CD14-positive monocyte (primary cell): Measurements from ENCODE around the gene EMC8. TPM values are rescaled to one million over a fixed set of nuclear protein-coding genes. Genes with fewer than 3 reads are reported as not detected.

Experiments
- DNase-seq, 3 donors: peaks; one replicate each; pipeline ENCODE4 v3.0.0-alpha.2; 2011 to 2022
- H2AFZ ChIP-seq: 2 replicates; pipeline ENCODE4 v1.6.0; 2012; ENCODE audit warnings: mild to moderate bottlenecking, low read depth, low read length, inconsistent platforms; ENCODE audit not compliant: insufficient read depth, poor library complexity, severe bottlenecking
- H3K27ac ChIP-seq, 2 donors: 1 replicate in 1 of 2; 2 replicates in 1 of 2; pipeline ENCODE4 v1.5.1; 2012 to 2013; ENCODE audit warnings: low read length in 2 of 2, control low read depth in 1 of 2, inconsistent platforms in 1 of 2, low read depth in 1 of 2, mild to moderate bottlenecking in 1 of 2
- H3K27me3 ChIP-seq, 2 donors: one replicate each; pipeline versions ENCODE4 v1.6.0 to v1.6.1; 2011 to 2013; ENCODE audit warnings: low read length in 2 of 2; ENCODE audit not compliant: control insufficient read depth in 2 of 2, insufficient read depth in 2 of 2
- H3K36me3 ChIP-seq, 2 donors: replicated peaks in 1 of 2; 1 replicate in 1 of 2; 2 replicates in 1 of 2; pipeline versions ENCODE4 v1.5.1 to v1.6.1; 2012 to 2013; ENCODE audit warnings: low read length in 2 of 2, control low read depth in 1 of 2, inconsistent platforms in 1 of 2, mild to moderate bottlenecking in 1 of 2; ENCODE audit not compliant: insufficient read depth in 2 of 2, control insufficient read depth in 1 of 2
- H3K4me1 ChIP-seq, 2 donors: 1 replicate in 1 of 2; 2 replicates in 1 of 2; pipeline versions ENCODE4 v1.5.1 to v1.6.1; 2012 to 2013; ENCODE audit warnings: low read length in 2 of 2, control low read depth in 1 of 2, inconsistent platforms in 1 of 2, mild to moderate bottlenecking in 1 of 2, moderate library complexity in 1 of 2; ENCODE audit not compliant: insufficient read depth in 2 of 2, control insufficient read depth in 1 of 2
- H3K4me2 ChIP-seq: replicated peaks from 2 replicates; pipeline ENCODE3; 2012; ENCODE audit warnings: low read length, moderate library complexity, mild to moderate bottlenecking; ENCODE audit not compliant: poor library complexity, severe bottlenecking; ENCODE audit errors: extremely low read depth
- H3K4me3 ChIP-seq, 3 experiments: fragments of 200-600 bp in 1 of 3; sonication (generic) in 1 of 3; replicated peaks in 1 of 3; 1 replicate in 2 of 3; 2 replicates in 1 of 3; pipeline ENCODE4 v1.5.1; 2011 to 2013; ENCODE audit warnings: low read length in 3 of 3, mild to moderate bottlenecking in 3 of 3, control low read depth in 2 of 3, low read depth in 2 of 3, inconsistent platforms in 1 of 3, moderate library complexity in 1 of 3
- H3K79me2 ChIP-seq: 2 replicates; pipeline ENCODE4 v1.6.0; 2012; ENCODE audit warnings: mild to moderate bottlenecking, control low read depth, inconsistent platforms, low read length, moderate library complexity; ENCODE audit not compliant: insufficient read depth
- H3K9ac ChIP-seq: 2 replicates; pipeline ENCODE4 v1.6.0; 2017; ENCODE audit warnings: low read length, mild to moderate bottlenecking; ENCODE audit not compliant: insufficient read depth, poor library complexity, severe bottlenecking
- H3K9me3 ChIP-seq, 2 donors: replicated peaks in 1 of 2; 1 replicate in 1 of 2; 2 replicates in 1 of 2; pipeline versions ENCODE4 v1.5.1 to v1.6.1; 2012 to 2013; ENCODE audit warnings: low read length in 2 of 2, control low read depth in 1 of 2; ENCODE audit not compliant: control insufficient read depth in 1 of 2, insufficient read depth in 1 of 2
- H4K20me1 ChIP-seq: 2 replicates; pipeline ENCODE4 v1.6.0; 2012; ENCODE audit warnings: mild to moderate bottlenecking, low read length, control low read depth, moderate library complexity; ENCODE audit not compliant: insufficient read depth
- H3K27ac Mint-ChIP-seq, 7 donors: one replicate each; pipeline ENCODE4 v1.8.0; 2020; ENCODE audit warnings: mild to moderate bottlenecking in 7 of 7, mixed read lengths in 7 of 7, moderate library complexity in 6 of 7, inconsistent platforms in 2 of 7
- H3K27me3 Mint-ChIP-seq, 3 donors: one replicate each; pipeline ENCODE4 v1.8.0; 2021 to 2022; ENCODE audit warnings: low read depth in 3 of 3, mild to moderate bottlenecking in 3 of 3, mixed read lengths in 3 of 3, moderate library complexity in 3 of 3, inconsistent platforms in 1 of 3
- H3K36me3 Mint-ChIP-seq, 2 donors: one replicate each; pipeline ENCODE4 v1.8.0; 2020; ENCODE audit warnings: mixed read lengths in 2 of 2, inconsistent platforms in 1 of 2, mild to moderate bottlenecking in 1 of 2
- H3K4me1 Mint-ChIP-seq: one replicate; pipeline ENCODE4 v1.8.0; 2020; ENCODE audit warnings: mild to moderate bottlenecking, mixed read lengths
- H3K4me3 Mint-ChIP-seq, 2 donors: one replicate each; pipeline ENCODE4 v1.8.0; 2020; ENCODE audit warnings: mild to moderate bottlenecking in 2 of 2, mixed read lengths in 2 of 2, moderate library complexity in 1 of 2
- H3K9me3 Mint-ChIP-seq, 7 donors: one replicate each; pipeline ENCODE4 v1.8.0; 2020 to 2022; ENCODE audit warnings: mixed read lengths in 7 of 7, mild to moderate bottlenecking in 6 of 7, moderate library complexity in 6 of 7, inconsistent platforms in 2 of 7
- WGBS: methylation state at CpG from one replicate; pipeline ENCODE4 v1.1.5; 2013; ENCODE audit warnings: missing lambda C conversion rate; ENCODE audit not compliant: insufficient coverage; 5-methylcytosine and 5-hydroxymethylcytosine counted together
- intact Hi-C, 2 donors: fragments of 100-400 bp; cut with micrococcal nuclease; formaldehyde crosslinking; loops; one replicate each; pipeline versions ENCODE4 v1.15.0 to v1.15.1; 2023
- polyA plus RNA-seq, 3 donors: library from polyadenylated mRNA; depleted of rRNA in 1 of 3; unstranded in 2 of 3; stranded (reverse) in 1 of 3; fragments of 300-500 nt in 2 of 3; fragments of >200 nt in 1 of 3; fragmentation: Illumina TruSeq in 2 of 3; gene quantifications; 1 replicate in 2 of 3; 2 replicates in 1 of 3; pipeline ENCODE4 v1.2.3, GENCODE V29; 2012 to 2021
- TF ChIP-seq, protein P1 (sequence below): fragments of 200-600 bp; IDR thresholded peaks from one replicate; pipeline ENCODE4 v1.8.0; 2022; ENCODE audit warnings: antibody characterized with exemption, mild to moderate bottlenecking

The EMC8 gene
- polyA plus RNA-seq, 3 donors: 28.2 to 30.0 (median 29.9) TPM

DNA sequence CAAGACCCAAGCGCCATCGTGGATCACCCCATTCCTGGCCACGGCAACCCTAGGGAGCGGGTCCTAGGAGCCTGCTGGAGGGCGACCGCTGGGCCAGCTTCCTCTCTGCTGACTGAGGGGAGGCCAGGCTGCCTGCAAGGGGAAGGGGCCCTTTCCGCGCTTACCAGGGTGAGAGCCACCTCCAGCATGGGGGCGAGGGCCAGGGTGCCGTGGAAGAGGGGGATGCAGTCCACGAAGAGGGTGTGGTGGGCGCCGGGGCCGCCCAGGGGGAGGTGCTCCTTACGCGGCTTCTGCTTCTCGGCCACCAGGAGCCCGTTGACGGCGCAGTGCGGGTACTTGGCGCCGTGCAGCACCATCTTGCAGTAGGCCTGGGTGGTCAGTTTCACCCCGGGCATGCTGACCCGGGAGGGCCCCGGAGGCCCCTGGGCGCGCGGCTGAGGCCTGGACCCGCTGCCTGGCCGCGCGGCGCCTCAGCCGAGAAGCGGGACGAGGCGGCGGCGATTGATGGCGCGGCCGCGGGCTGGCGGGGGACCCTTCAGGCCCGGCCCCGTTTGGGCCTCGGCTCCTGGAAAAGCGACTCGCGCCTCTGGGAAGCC, 345 bp downstream of the EMC8 start:
- H3K36me3 ChIP-seq: peaks cover 52 to 68% of the 10 kb centered on the region in 2 donors
- H3K9me3 Mint-ChIP-seq: no peaks in the 10 kb centered on the region
- H3K36me3 Mint-ChIP-seq: peaks cover 61 to 63% of the 10 kb centered on the region in 2 donors
- DNase-seq: peak; percentile 16 to 32 (median 32)
- no peaks in the 10 kb centered on the region for H3K27me3 ChIP-seq
- H3K4me1 ChIP-seq: peaks cover 19 to 27% of the 10 kb centered on the region in 2 donors
- H2AFZ ChIP-seq: peak overlapping the region; percentile 82
- WGBS: under 1% methylated on average over 51 of the region's 51 CpGs
- peaks cover 37% of the 10 kb centered on the region for H3K4me1 Mint-ChIP-seq
- H3K27ac Mint-ChIP-seq: peak overlapping the region; percentile 79 to 93 (median 90)
- peak overlapping the region; percentile 81 to 94 (median 87) for H3K4me3 ChIP-seq
- H3K27me3 Mint-ChIP-seq: peaks cover 0 to 5% (median 0%) of the 10 kb centered on the region in 3 donors
- peak overlapping the region; percentile 89 for H3K4me2 ChIP-seq
- peaks cover 100% of the 10 kb centered on the region for H3K79me2 ChIP-seq
- H3K9me3 ChIP-seq: no peaks in the 10 kb centered on the region
- peak overlapping the region; percentile 99 for H3K9ac ChIP-seq
- TF ChIP-seq, protein P1, sequence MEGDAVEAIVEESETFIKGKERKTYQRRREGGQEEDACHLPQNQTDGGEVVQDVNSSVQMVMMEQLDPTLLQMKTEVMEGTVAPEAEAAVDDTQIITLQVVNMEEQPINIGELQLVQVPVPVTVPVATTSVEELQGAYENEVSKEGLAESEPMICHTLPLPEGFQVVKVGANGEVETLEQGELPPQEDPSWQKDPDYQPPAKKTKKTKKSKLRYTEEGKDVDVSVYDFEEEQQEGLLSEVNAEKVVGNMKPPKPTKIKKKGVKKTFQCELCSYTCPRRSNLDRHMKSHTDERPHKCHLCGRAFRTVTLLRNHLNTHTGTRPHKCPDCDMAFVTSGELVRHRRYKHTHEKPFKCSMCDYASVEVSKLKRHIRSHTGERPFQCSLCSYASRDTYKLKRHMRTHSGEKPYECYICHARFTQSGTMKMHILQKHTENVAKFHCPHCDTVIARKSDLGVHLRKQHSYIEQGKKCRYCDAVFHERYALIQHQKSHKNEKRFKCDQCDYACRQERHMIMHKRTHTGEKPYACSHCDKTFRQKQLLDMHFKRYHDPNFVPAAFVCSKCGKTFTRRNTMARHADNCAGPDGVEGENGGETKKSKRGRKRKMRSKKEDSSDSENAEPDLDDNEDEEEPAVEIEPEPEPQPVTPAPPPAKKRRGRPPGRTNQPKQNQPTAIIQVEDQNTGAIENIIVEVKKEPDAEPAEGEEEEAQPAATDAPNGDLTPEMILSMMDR: no peak
- peaks cover 70% of the 10 kb centered on the region for H4K20me1 ChIP-seq
- H3K27ac ChIP-seq: peak overlapping the region; percentile 16 to 97
- intact Hi-C loops: no loop called here
- H3K4me3 Mint-ChIP-seq: peak overlapping the region; percentile 88 to 94

- Histone ChIP-seq H3K36me3 (peaks cover 51 to 68% of the 10 kb centered on the region in 2 donors), H4K20me1 (peaks cover 70% of the 10 kb centered on the region), H3K9me3 (no peaks in the 10 kb centered on the region), H3K4me2 (peak overlapping the region; percentile 89), H2AFZ (peak overlapping the region; percentile 82), H3K27ac (peak overlapping the region in 1 of 2 donors; percentile 97), H3K27me3 (no peaks in the 10 kb centered on the region), H3K4me3 (peak overlapping the region; percentile 81 to 94 (median 87)), H3K79me2 (peaks cover 100% of the 10 kb centered on the region), H3K4me1 (peaks cover 19 to 27% of the 10 kb centered on the region in 2 donors), H3K9ac (peak overlapping the region; percentile 99)
- H3K36me3 Mint-ChIP-seq: peaks cover 60 to 61% of the 10 kb centered on the region in 2 donors
- H3K27ac Mint-ChIP-seq: peak overlapping the region; percentile 4 to 91 (median 86)
- peaks cover 0 to 6% (median 0%) of the 10 kb centered on the region in 3 donors for H3K27me3 Mint-ChIP-seq
- H3K4me1 Mint-ChIP-seq: peaks cover 37% of the 10 kb centered on the region
- no peak for DNase-seq
- WGBS: 31% methylated on average over 15 of the region's 17 CpGs
- intact Hi-C loops: no loop called here
- no peaks in the 10 kb centered on the region for H3K9me3 Mint-ChIP-seq
- TF ChIP-seq, protein P1: no peak
- peak overlapping the region; percentile 88 to 94 for H3K4me3 Mint-ChIP-seq
Observed at GRCh38 chr16:85798283-85798776, 1.0 kb downstream of the EMC8 start.
